Measurements from ENCODE around the gene LOXHD1. TPM values are rescaled to one million over a fixed set of nuclear protein-coding genes. Genes with fewer than 3 reads are reported as not detected.

LOXHD1 gene
- total RNA-seq, 1 donor from 2014 or later = 2.9 TPM

GRCh38 chr18:46464926-46465655, 191.9 kb downstream of the LOXHD1 start:
- DNase-seq = no peak
- intact Hi-C loops (cut with DNase I) = no loop called here
- Histone ChIP-seq H3K4me3 (no peak overlapping the region), H3K4me1 (no peaks in the 10 kb centered on the region), H3K27ac (no peak overlapping the region), H3K27me3 (ENCODE audit: low read depth) (peaks cover under 1% of the 10 kb centered on the region), H3K36me3 (no peaks in the 10 kb centered on the region), H3K9me3 (no peaks in the 10 kb centered on the region)
- no peak for ATAC-seq
- TF ChIP-seq, protein P1, sequence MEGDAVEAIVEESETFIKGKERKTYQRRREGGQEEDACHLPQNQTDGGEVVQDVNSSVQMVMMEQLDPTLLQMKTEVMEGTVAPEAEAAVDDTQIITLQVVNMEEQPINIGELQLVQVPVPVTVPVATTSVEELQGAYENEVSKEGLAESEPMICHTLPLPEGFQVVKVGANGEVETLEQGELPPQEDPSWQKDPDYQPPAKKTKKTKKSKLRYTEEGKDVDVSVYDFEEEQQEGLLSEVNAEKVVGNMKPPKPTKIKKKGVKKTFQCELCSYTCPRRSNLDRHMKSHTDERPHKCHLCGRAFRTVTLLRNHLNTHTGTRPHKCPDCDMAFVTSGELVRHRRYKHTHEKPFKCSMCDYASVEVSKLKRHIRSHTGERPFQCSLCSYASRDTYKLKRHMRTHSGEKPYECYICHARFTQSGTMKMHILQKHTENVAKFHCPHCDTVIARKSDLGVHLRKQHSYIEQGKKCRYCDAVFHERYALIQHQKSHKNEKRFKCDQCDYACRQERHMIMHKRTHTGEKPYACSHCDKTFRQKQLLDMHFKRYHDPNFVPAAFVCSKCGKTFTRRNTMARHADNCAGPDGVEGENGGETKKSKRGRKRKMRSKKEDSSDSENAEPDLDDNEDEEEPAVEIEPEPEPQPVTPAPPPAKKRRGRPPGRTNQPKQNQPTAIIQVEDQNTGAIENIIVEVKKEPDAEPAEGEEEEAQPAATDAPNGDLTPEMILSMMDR (IDR thresholded peaks at IDR 0.05) = no peak

- no peaks in the 10 kb centered on the region for H3K4me1 ChIP-seq
- TF ChIP-seq, protein P1 (IDR thresholded peaks at IDR 0.05) = no peak
- H3K27ac ChIP-seq = no peak overlapping the region
- peaks cover 5% of the 10 kb centered on the region for H3K27me3 ChIP-seq (ENCODE audit: low read depth)
- intact Hi-C loops (cut with DNase I) = no loop called here
- DNase-seq (no peak), ATAC-seq (no peak)
- no peaks in the 10 kb centered on the region for H3K9me3 ChIP-seq
- H3K36me3 ChIP-seq = no peaks in the 10 kb centered on the region
- H3K4me3 ChIP-seq = no peak overlapping the region
Measured at GRCh38 chr18:46462523-46462922, 194.5 kb downstream of the LOXHD1 start.

DNA sequence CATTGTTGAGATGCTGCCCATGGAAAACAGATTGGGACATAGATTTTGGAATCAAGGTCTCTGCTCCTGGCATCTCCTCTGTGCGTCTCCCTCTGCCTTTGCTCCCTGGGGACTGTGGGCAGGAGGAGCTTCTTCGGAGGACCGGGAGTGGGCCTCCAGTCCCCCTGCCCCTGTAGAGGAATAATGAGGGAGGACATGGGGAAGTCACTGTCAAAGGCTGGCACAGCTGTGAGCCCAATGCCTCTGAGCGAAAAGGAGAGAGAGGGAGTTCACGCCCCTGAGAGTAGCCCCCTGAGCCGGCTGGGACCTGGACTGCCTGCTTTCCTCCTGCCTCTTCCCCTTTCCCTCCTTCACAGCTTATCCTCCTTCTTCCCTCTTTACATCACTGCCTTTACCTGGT, 195.0 kb downstream of the LOXHD1 start:
- intact Hi-C loops (cut with DNase I) = no loop called here
- H3K27me3 ChIP-seq (ENCODE audit: low read depth) = peaks cover 5% of the 10 kb centered on the region
- no peak overlapping the region for H3K27ac ChIP-seq
- H3K36me3 ChIP-seq = no peaks in the 10 kb centered on the region
- no peak for ATAC-seq
- no peak overlapping the region for H3K4me3 ChIP-seq
- no peaks in the 10 kb centered on the region for H3K9me3 ChIP-seq
- H3K4me1 ChIP-seq = no peaks in the 10 kb centered on the region
- TF ChIP-seq, protein P1 (IDR thresholded peaks at IDR 0.05) = no peak
- DNase-seq = no peak

DNA sequence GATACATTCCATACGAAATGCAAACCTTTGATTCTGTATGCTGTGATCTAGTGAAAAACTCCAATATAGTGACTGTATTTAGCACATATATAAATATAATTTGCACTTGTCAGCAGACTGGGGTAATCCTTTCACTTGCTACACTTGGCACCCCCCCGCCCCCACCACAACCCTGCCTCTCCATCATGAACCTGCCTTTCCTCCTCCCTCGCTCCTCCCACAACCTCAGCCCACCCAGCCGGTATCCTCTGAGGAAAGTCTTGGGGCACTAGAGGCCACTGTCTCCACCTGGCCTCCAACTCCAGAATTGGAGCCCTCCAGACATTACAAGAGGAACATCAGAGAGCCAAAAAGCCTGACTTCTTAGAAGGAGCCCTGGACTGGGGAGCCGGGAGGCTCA, 196.3 kb downstream of the LOXHD1 start:
- Histone ChIP-seq H3K36me3 (no peaks in the 10 kb centered on the region), H3K27me3 (ENCODE audit: low read depth) (peaks cover 5% of the 10 kb centered on the region), H3K27ac (no peak overlapping the region), H3K4me3 (no peak overlapping the region), H3K4me1 (no peaks in the 10 kb centered on the region), H3K9me3 (no peaks in the 10 kb centered on the region)
- intact Hi-C loops (cut with DNase I) = no loop called here
- TF ChIP-seq, protein P1 (IDR thresholded peaks at IDR 0.05) = no peak
- DNase-seq (no peak), ATAC-seq (no peak)

DNA sequence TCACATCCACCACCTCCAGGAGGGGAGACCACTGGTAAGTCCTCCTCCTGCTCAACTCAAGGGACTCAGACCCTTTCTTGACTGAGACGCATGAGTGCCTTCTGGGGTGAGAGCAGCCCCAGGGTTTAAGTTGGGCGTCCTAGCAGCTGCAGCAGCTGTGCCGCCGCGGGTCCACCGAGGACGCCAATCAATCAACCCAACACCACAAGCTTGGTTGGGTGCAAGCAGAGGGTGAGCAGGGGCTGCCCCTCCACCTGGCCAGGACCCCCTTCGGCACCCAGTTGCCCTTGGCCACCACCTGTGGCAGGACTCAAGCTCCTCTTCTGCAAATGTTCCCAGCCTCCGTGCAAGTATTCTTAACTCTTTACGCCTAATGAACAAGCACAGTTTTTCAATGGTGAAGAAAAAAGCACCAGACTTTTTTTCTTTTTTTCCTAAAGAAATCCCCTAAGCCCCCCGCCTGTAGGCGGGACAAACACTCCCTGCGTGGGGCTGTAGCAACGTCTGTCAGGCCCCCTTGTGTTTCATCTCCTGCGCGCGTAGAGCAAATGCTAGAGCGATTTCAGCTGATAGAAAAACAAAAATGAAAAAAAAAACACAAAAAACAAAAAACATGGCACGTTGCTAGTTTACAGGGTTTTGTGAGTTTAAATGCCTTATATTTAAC, 197.1 kb downstream of the LOXHD1 start:
- no peak overlapping the region for H3K27ac ChIP-seq
- DNase-seq (no peak), ATAC-seq (no peak)
- H3K9me3 ChIP-seq = no peaks in the 10 kb centered on the region
- no peaks in the 10 kb centered on the region for H3K4me1 ChIP-seq
- TF ChIP-seq, protein P1 (IDR thresholded peaks at IDR 0.05) = no peak
- intact Hi-C loops (cut with DNase I) = no loop called here
- H3K4me3 ChIP-seq = no peak overlapping the region
- H3K36me3 ChIP-seq = no peaks in the 10 kb centered on the region
- peaks cover 5% of the 10 kb centered on the region for H3K27me3 ChIP-seq (ENCODE audit: low read depth)

All from lower lobe of right lung (tissue), 2 donors.